ENCODE data around the gene ZDHHC21. TPM values are rescaled to one million over a fixed set of nuclear protein-coding genes. Genes with fewer than 3 reads are reported as not detected.

ZDHHC21 gene
- total RNA-seq, 2 donors from 2014 or later: 11.4 to 18.7 TPM

- no peak for DNase-seq (ENCODE audit: low spot score)
- TF ChIP-seq, protein P1, sequence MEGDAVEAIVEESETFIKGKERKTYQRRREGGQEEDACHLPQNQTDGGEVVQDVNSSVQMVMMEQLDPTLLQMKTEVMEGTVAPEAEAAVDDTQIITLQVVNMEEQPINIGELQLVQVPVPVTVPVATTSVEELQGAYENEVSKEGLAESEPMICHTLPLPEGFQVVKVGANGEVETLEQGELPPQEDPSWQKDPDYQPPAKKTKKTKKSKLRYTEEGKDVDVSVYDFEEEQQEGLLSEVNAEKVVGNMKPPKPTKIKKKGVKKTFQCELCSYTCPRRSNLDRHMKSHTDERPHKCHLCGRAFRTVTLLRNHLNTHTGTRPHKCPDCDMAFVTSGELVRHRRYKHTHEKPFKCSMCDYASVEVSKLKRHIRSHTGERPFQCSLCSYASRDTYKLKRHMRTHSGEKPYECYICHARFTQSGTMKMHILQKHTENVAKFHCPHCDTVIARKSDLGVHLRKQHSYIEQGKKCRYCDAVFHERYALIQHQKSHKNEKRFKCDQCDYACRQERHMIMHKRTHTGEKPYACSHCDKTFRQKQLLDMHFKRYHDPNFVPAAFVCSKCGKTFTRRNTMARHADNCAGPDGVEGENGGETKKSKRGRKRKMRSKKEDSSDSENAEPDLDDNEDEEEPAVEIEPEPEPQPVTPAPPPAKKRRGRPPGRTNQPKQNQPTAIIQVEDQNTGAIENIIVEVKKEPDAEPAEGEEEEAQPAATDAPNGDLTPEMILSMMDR (IDR thresholded peaks at IDR 0.05): no peak
- Histone ChIP-seq H3K27ac (no peak overlapping the region), H3K27me3 (replicated peaks; ENCODE audit: insufficient read depth) (no peaks in the 10 kb centered on the region), H3K36me3 (no peaks in the 10 kb centered on the region), H3K9me3 (peaks cover 5% of the 10 kb centered on the region), H3K4me3 (no peak overlapping the region), H3K4me1 (ENCODE audit: control insufficient read depth in 1 of 2, low read depth in 2 of 2) (no peaks in the 10 kb centered on the region)
- ATAC-seq (ENCODE audit: insufficient number of reproducible peaks, low FRiP score, low read depth): no peak
Measured at GRCh38 chr9:14710804-14711203, 17.6 kb upstream of the ZDHHC21 start.

GRCh38 chr9:14706530-14707140 lies 13.4 kb upstream of the ZDHHC21 start:
- DNase-seq (ENCODE audit: low spot score) (no peak), ATAC-seq (ENCODE audit: insufficient number of reproducible peaks, low FRiP score, low read depth) (no peak)
- TF ChIP-seq, protein P1 (IDR thresholded peaks at IDR 0.05): no peak
- Histone ChIP-seq H3K27ac (no peak overlapping the region), H3K36me3 (no peaks in the 10 kb centered on the region), H3K4me3 (no peak overlapping the region), H3K9me3 (peaks cover 11% of the 10 kb centered on the region), H3K27me3 (replicated peaks; ENCODE audit: insufficient read depth) (no peaks in the 10 kb centered on the region), H3K4me1 (ENCODE audit: control insufficient read depth in 1 of 2, low read depth in 2 of 2) (no peaks in the 10 kb centered on the region)

- TF ChIP-seq, protein P1 (IDR thresholded peaks at IDR 0.05): no peak
- no peaks in the 10 kb centered on the region for H3K27me3 ChIP-seq (replicated peaks; ENCODE audit: insufficient read depth)
- peaks cover 11% of the 10 kb centered on the region for H3K9me3 ChIP-seq
- ATAC-seq (ENCODE audit: insufficient number of reproducible peaks, low FRiP score, low read depth) (no peak), DNase-seq (ENCODE audit: low spot score) (no peak)
- H3K36me3 ChIP-seq: no peaks in the 10 kb centered on the region
- H3K27ac ChIP-seq: no peak overlapping the region
- no peaks in the 10 kb centered on the region for H3K4me1 ChIP-seq (ENCODE audit: control insufficient read depth in 1 of 2, low read depth in 2 of 2)
- H3K4me3 ChIP-seq: no peak overlapping the region
Measured at GRCh38 chr9:14705079-14705478, 11.8 kb upstream of the ZDHHC21 start.

DNA sequence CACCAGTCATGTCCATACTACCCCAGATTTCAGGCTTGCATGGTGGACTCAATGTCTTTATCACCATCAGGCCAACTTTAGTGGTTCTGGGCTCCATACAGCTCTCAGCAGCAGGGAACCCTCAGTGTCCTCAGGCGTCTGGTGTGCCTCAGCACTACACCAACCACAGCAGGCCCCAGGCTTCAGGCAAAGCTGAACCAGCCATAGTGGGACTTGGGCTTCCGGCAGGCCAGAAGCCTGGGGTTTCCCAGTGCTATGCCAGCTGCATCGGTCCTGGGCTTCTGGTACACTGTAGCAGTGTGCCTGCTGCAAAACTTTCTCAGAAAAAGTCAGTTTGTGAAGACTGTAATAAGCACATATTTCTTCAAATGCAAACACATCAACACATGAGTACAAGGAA lies 11.0 kb upstream of the ZDHHC21 start:
- Histone ChIP-seq H3K27me3 (replicated peaks; ENCODE audit: insufficient read depth) (no peaks in the 10 kb centered on the region), H3K9me3 (peaks cover 11% of the 10 kb centered on the region), H3K36me3 (no peaks in the 10 kb centered on the region), H3K4me3 (no peak overlapping the region), H3K27ac (no peak overlapping the region), H3K4me1 (ENCODE audit: control insufficient read depth in 1 of 2, low read depth in 2 of 2) (no peaks in the 10 kb centered on the region)
- ATAC-seq (ENCODE audit: insufficient number of reproducible peaks, low FRiP score, low read depth) (no peak), DNase-seq (ENCODE audit: low spot score) (no peak)
- TF ChIP-seq, protein P1 (IDR thresholded peaks at IDR 0.05): no peak

- no peak overlapping the region for H3K27ac ChIP-seq
- ATAC-seq (ENCODE audit: insufficient number of reproducible peaks, low FRiP score, low read depth): no peak
- no peak overlapping the region for H3K4me3 ChIP-seq
- TF ChIP-seq, protein P1 (IDR thresholded peaks at IDR 0.05): no peak
- peaks cover 11% of the 10 kb centered on the region for H3K9me3 ChIP-seq
- H3K27me3 ChIP-seq (replicated peaks; ENCODE audit: insufficient read depth): no peaks in the 10 kb centered on the region
- H3K36me3 ChIP-seq: no peaks in the 10 kb centered on the region
- DNase-seq (ENCODE audit: low spot score): no peak
- H3K4me1 ChIP-seq (ENCODE audit: control insufficient read depth in 1 of 2, low read depth in 2 of 2): no peaks in the 10 kb centered on the region
Measured at GRCh38 chr9:14702200-14702720, 9.0 kb upstream of the ZDHHC21 start.

All from thoracic aorta (tissue), 2 donors.